OCI-LY3 (cell line): Measurements from ENCODE around the gene CCDC154.

ENCODE experiments used
- CTCF ChIP-seq: fragments of 200-600, 300-600 bp; sonication (generic); IDR thresholded peaks from 2 replicates; pipeline ENCODE4 v1.5.1; 2014; ENCODE audit warnings: antibody characterized with exemption, low read length, low read depth
- EZH2phosphoT487 ChIP-seq: fragments of 200-600 bp; shearing (Covaris generic); IDR thresholded peaks from 2 replicates; pipeline ENCODE4 v1.6.1; 2018; ENCODE audit warnings: antibody characterized with exemption, mixed run types, low read depth

DNA sequence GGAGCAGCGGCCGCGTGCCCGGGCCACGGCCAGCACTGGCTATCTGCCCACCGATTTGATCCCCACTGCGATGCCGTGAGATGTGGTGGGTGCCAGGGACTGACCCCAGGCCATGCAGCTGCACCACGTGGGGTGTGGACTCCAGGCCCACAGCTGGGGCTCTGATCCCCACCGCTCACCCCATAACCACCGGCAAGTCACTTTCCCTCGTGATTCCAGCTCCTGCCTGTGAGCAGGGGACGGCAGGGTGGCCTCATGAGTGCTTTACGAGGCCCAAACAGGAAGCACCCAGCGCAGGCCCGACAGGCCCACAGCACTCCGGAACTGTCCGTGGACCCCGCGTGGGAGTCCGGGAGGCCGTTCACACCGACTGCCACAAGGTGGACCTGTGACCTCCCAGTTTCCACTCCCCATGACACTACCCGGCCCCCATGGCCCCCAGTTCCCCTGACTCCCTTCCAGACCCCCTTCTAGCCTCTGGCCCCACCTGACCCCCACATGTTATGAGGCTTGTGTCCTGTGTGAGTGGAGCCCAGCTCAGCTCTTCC is 43.8 kb upstream of the CCDC154 start:
- TF ChIP-seq CTCF (no peak), EZH2phosphoT487 (no peak)
